Panc1 (cell line): Measurements from ENCODE around the gene ITPR2. TPM values are rescaled to one million over a fixed set of nuclear protein-coding genes. Genes with fewer than 3 reads are reported as not detected.
A peak's percentile ranks its signal among the peaks of the same experiment; 100 is the strongest.

ENCODE experiments used
- ATAC-seq: fragments of 200-7000 bp; cut with Tn5 transposase; 2 replicates; pipeline ENCODE4 v1.9.1; 2020; ENCODE audit warnings: mild to moderate bottlenecking, moderate library complexity
- BruUV-seq: library from RNA; stranded (reverse); fragments of 400-500 nt; replicated peaks from 2 replicates; lab custom pipeline; 2021; lab: Mats Ljungman, UMichigan
- CTCF ChIA-PET: fragments of 300-600 bp; sonication (Branson Sonifier 250); formaldehyde crosslinking; loops from one replicate; lab custom pipeline; 2022; ENCODE audit warnings: antibody characterized with exemption; lab: Charles Lee
- POLR2A ChIA-PET: fragments of 300-600 bp; sonication (Branson Sonifier 250); formaldehyde crosslinking; loops from one replicate; lab custom pipeline; 2022; ENCODE audit warnings: antibody characterized with exemption; lab: Charles Lee
- DNase-seq: peaks from one replicate; pipeline ENCODE4 v3.0.0-alpha.2; 2010; ENCODE audit warnings: low read depth, low spot score
- H3K27ac ChIP-seq: 2 replicates; pipeline ENCODE4 v1.5.1; 2011; ENCODE audit warnings: mild to moderate bottlenecking, low read length, inconsistent platforms
- H3K27me3 ChIP-seq: fragments of 200-500 bp; sonication (Bioruptor generic); 2 replicates; pipeline ENCODE4 v1.6.0; 2014; ENCODE audit warnings: low read length, inconsistent platforms; ENCODE audit not compliant: control insufficient read depth, insufficient read depth
- H3K36me3 ChIP-seq: fragments of 200-500 bp; sonication (Bioruptor generic); 2 replicates; pipeline ENCODE4 v1.5.1; 2014; ENCODE audit warnings: inconsistent platforms, mild to moderate bottlenecking, low read length, moderate library complexity; ENCODE audit not compliant: control insufficient read depth, insufficient read depth
- H3K4me1 ChIP-seq: 2 replicates; pipeline ENCODE4 v1.5.1; 2011; ENCODE audit warnings: inconsistent platforms, mild to moderate bottlenecking, low read length, moderate library complexity; ENCODE audit not compliant: control insufficient read depth, insufficient read depth
- H3K4me3 ChIP-seq, 2 experiments: 2 replicates each; pipeline ENCODE4 v1.5.1; 2011 to 2012; ENCODE audit warnings: low read depth in 2 of 2, low read length in 2 of 2, mild to moderate bottlenecking in 2 of 2, inconsistent platforms in 1 of 2, moderate library complexity in 1 of 2
- H3K9me3 ChIP-seq: fragments of 200-500 bp; sonication (Bioruptor generic); 2 replicates; pipeline ENCODE4 v1.5.1; 2014; ENCODE audit warnings: low read depth, mild to moderate bottlenecking, inconsistent platforms, low read length, moderate library complexity; ENCODE audit not compliant: control insufficient read depth, insufficient read depth
- POLR2AphosphoS5 ChIP-seq: IDR thresholded peaks from 2 replicates; pipeline ENCODE4 v1.6.1; 2012; ENCODE audit warnings: mild to moderate bottlenecking, low read depth, low read length, moderate library complexity
- SIN3A ChIP-seq: IDR thresholded peaks from 2 replicates; pipeline ENCODE4 v1.6.1; 2012; ENCODE audit warnings: low read depth, mild to moderate bottlenecking, low read length, moderate library complexity, borderline replicate concordance; ENCODE audit not compliant: insufficient read depth
- TCF7L2 ChIP-seq: IDR thresholded peaks from 2 replicates; pipeline ENCODE4 v1.6.1; 2011; ENCODE audit warnings: mild to moderate bottlenecking, low read depth, low read length, inconsistent platforms
- in situ Hi-C: cut with HindIII; loops from 2 replicates; pipeline ENCODE4 v1.10.0; 2016; ENCODE audit warnings: low sequenced_read_pairs, low pct_unique_long_range_greater_than_20kb
- intact Hi-C: fragments of 100-400 bp; cut with micrococcal nuclease; formaldehyde crosslinking; loops from one replicate; pipeline ENCODE4 v1.10.0; 2022; ENCODE audit not compliant: unreplicated experiment
- total RNA-seq: library from RNA; stranded (reverse); gene quantifications from one replicate; pipeline ENCODE4 v1.2.1, GENCODE V29; 2021; ENCODE audit not compliant: unreplicated experiment
- TF ChIP-seq, protein P1 (sequence below): fragments of 450-650 bp; IDR thresholded peaks from 2 replicates; pipeline ENCODE4 v1.5.1; 2017; ENCODE audit warnings: mild to moderate bottlenecking
- TF ChIP-seq, protein P2 (sequence below), 2 experiments: IDR thresholded peaks; 2 replicates each; pipeline ENCODE4 v1.6.1; 2011 to 2012; ENCODE audit warnings: low read depth in 2 of 2, control low read depth in 1 of 2, low read length in 1 of 2, mild to moderate bottlenecking in 1 of 2, moderate library complexity in 1 of 2; ENCODE audit not compliant: insufficient read depth in 1 of 2

ITPR2 gene
- total RNA-seq, 1 experiment from 2014 or later, result 41.8 TPM

DNA sequence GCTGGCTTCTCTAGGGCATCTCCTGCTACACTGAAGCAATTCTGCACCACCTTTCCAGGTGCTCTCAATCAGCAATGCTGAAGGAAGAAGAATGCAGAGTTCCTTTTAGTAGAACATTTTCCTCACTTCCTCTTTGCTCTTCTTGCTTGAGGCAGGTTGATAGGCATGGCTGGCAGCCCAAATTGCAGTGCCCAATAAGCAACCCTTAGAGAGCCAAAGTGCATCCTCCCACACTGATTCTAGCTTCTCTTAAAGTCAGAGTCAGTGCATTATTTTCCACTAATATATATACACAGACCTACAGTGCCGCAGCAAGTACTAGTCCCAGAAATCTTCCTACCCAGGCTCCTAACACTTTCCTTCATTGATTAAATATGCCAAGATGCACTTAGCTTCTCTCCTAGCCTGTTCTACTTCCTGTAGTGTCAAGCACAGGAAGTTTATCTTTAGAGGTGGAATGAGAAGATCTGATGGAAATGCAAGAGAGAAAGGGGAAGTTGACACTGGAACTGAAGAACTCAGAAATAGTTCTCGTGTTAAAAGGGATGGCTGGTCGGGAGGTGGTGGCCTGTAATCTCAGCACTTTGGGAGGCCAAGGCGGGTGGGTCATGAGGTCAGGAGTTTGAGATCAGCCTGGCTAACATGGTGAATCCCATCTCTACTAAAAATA lies 504.9 kb downstream of the ITPR2 start:
- intact Hi-C loops, result no loop called here
- TF ChIP-seq POLR2AphosphoS5, result no peak
- TF ChIP-seq TCF7L2, result no peak
- Histone ChIP-seq H3K27me3 (no peaks in the 10 kb centered on the region), H3K36me3 (no peaks in the 10 kb centered on the region), H3K4me1 (no peaks in the 10 kb centered on the region), H3K27ac (no peak overlapping the region), H3K9me3 (no peaks in the 10 kb centered on the region), H3K4me3 (no peak overlapping the region)
- no TSS peak for BruUV-seq
- peak; percentile 52; the same call in 1 of the 2 replicates for ATAC-seq
- CTCF ChIA-PET, result no interaction called here
- no peak for DNase-seq
- in situ Hi-C loops, result no loop called here
- POLR2A ChIA-PET, result interaction anchor here (0.7 kb wide), 1 partner anchor 213 kb away, joined by 3 read pairs; no protein-coding TSS in a partner anchor

DNA sequence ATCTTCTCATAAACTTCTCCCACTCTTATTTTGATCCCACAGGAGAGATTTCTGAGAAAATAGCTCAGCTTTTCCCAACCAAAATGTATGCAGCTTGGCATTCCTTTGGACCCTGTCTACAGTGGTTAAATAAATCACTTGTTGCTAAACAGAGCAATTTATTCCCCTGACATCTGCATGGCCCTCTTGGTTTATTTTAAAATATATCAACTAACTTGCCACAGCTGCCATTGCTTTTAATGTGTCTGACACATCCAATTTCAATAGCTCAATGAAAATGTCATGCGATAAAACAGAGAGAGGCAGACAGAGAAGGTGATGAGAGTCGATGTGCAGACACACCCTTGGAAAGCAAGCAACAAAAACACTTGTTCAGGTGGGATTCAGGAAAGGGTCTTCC lies 509.3 kb downstream of the ITPR2 start:
- CTCF ChIA-PET, result no interaction called here
- H3K27ac ChIP-seq, result no peak overlapping the region
- H3K4me3 ChIP-seq, result no peak overlapping the region
- H3K36me3 ChIP-seq, result no peaks in the 10 kb centered on the region
- in situ Hi-C loops, result no loop called here
- DNase-seq, result no peak
- BruUV-seq, result no TSS peak
- TF ChIP-seq TCF7L2, result no peak
- no peak for TF ChIP-seq POLR2AphosphoS5
- TF ChIP-seq, protein P1, sequence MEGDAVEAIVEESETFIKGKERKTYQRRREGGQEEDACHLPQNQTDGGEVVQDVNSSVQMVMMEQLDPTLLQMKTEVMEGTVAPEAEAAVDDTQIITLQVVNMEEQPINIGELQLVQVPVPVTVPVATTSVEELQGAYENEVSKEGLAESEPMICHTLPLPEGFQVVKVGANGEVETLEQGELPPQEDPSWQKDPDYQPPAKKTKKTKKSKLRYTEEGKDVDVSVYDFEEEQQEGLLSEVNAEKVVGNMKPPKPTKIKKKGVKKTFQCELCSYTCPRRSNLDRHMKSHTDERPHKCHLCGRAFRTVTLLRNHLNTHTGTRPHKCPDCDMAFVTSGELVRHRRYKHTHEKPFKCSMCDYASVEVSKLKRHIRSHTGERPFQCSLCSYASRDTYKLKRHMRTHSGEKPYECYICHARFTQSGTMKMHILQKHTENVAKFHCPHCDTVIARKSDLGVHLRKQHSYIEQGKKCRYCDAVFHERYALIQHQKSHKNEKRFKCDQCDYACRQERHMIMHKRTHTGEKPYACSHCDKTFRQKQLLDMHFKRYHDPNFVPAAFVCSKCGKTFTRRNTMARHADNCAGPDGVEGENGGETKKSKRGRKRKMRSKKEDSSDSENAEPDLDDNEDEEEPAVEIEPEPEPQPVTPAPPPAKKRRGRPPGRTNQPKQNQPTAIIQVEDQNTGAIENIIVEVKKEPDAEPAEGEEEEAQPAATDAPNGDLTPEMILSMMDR, result no peak
- TF ChIP-seq, protein P2, sequence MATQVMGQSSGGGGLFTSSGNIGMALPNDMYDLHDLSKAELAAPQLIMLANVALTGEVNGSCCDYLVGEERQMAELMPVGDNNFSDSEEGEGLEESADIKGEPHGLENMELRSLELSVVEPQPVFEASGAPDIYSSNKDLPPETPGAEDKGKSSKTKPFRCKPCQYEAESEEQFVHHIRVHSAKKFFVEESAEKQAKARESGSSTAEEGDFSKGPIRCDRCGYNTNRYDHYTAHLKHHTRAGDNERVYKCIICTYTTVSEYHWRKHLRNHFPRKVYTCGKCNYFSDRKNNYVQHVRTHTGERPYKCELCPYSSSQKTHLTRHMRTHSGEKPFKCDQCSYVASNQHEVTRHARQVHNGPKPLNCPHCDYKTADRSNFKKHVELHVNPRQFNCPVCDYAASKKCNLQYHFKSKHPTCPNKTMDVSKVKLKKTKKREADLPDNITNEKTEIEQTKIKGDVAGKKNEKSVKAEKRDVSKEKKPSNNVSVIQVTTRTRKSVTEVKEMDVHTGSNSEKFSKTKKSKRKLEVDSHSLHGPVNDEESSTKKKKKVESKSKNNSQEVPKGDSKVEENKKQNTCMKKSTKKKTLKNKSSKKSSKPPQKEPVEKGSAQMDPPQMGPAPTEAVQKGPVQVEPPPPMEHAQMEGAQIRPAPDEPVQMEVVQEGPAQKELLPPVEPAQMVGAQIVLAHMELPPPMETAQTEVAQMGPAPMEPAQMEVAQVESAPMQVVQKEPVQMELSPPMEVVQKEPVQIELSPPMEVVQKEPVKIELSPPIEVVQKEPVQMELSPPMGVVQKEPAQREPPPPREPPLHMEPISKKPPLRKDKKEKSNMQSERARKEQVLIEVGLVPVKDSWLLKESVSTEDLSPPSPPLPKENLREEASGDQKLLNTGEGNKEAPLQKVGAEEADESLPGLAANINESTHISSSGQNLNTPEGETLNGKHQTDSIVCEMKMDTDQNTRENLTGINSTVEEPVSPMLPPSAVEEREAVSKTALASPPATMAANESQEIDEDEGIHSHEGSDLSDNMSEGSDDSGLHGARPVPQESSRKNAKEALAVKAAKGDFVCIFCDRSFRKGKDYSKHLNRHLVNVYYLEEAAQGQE (IDR thresholded peaks at IDR 0.05; ENCODE audit: insufficient read depth in 1 of 2, low read depth in 2 of 2, low read length in 1 of 2), result no peak
- TF ChIP-seq SIN3A, result no peak
- H3K9me3 ChIP-seq, result peaks cover 7% of the 10 kb centered on the region; the same call in 1 of the 2 replicates
- H3K4me1 ChIP-seq, result no peaks in the 10 kb centered on the region; the same call in 1 of the 2 replicates
- intact Hi-C loops, result no loop called here
- POLR2A ChIA-PET, result no interaction called here
- no peak for ATAC-seq
- H3K27me3 ChIP-seq, result no peaks in the 10 kb centered on the region

DNA sequence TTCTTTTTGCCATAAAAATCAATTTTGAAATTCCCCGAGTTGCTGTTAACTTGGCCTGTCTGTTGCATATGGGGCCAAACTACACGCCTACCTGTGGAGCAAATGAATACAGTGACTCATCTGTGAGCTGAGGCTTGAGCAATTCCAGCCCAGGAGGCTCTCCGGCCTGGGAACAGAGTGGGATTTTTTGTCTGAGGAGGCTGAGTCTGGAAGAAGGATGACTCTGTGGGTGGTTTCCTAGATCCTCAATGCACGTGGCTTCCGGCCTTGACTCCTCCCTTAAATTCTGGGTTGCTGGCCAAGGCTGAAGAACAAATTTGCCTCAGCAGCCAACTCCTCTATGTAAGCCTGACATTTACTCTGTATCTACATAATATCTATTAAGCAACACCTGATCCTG lies 513.5 kb downstream of the ITPR2 start:
- Histone ChIP-seq H3K27me3 (no peaks in the 10 kb centered on the region), H3K9me3 (peaks cover 7% of the 10 kb centered on the region; the same call in 1 of the 2 replicates), H3K36me3 (no peaks in the 10 kb centered on the region), H3K4me1 (peaks cover 8% of the 10 kb centered on the region; the same call in 1 of the 2 replicates), H3K27ac (no peak overlapping the region), H3K4me3 (no peak overlapping the region)
- ATAC-seq, result no peak
- BruUV-seq, result no TSS peak
- POLR2A ChIA-PET, result no interaction called here
- CTCF ChIA-PET, result no interaction called here
- in situ Hi-C loops, result no loop called here
- no peak for DNase-seq
- intact Hi-C loops, result no loop called here
- TF ChIP-seq, protein P2 (IDR thresholded peaks at IDR 0.05; ENCODE audit: insufficient read depth in 1 of 2, low read depth in 2 of 2, low read length in 1 of 2), result no peak
- TF ChIP-seq, protein P1, result no peak
- no peak for TF ChIP-seq SIN3A
- no peak for TF ChIP-seq TCF7L2
- TF ChIP-seq POLR2AphosphoS5, result no peak
